Activated T-helper 1 cell treated with anti-CD3 and anti-CD28 coated beads, Interleukin-12 subunit alpha, Interleukin-12 subunit beta, Interleukin-2, Interleukin-4 antibody, amounts not matched to agents 30 ng/mL and 10 ng/mL and 1 ng/mL, durations not matched to agents 14 hours and 24 hours and 36 hours (primary cell): ENCODE results near the gene SPPL2A. TPM values are rescaled to one million over a fixed set of nuclear protein-coding genes. Genes with fewer than 3 reads are reported as not detected.

Experiments
- DNase-seq: peaks from one replicate; pipeline ENCODE4 v3.0.0; 2021; ENCODE audit warnings: low spot score
- H3K27ac Mint-ChIP-seq: one replicate; pipeline ENCODE4 v1.8.0; 2021; ENCODE audit warnings: mild to moderate bottlenecking, mixed read lengths
- H3K27me3 Mint-ChIP-seq: one replicate; pipeline ENCODE4 v1.8.0; 2022; ENCODE audit warnings: mild to moderate bottlenecking, moderate library complexity, mixed read lengths; ENCODE audit not compliant: insufficient read depth
- H3K36me3 Mint-ChIP-seq: one replicate; pipeline ENCODE4 v1.8.0; 2021; ENCODE audit warnings: low read depth, mixed read lengths
- H3K4me1 Mint-ChIP-seq: one replicate; pipeline ENCODE4 v1.8.0; 2021; ENCODE audit warnings: low read depth, mixed read lengths
- H3K4me3 Mint-ChIP-seq: one replicate; pipeline ENCODE4 v1.8.0; 2021; ENCODE audit warnings: mild to moderate bottlenecking, moderate library complexity, mixed read lengths
- H3K9me3 Mint-ChIP-seq: one replicate; pipeline ENCODE4 v1.8.0; 2021; ENCODE audit warnings: mixed read lengths
- intact Hi-C: fragments of 100-400 bp; cut with micrococcal nuclease; formaldehyde crosslinking; loops from one replicate; pipeline ENCODE4 v1.15.1; 2024
- total RNA-seq: library from RNA; stranded (reverse); gene quantifications from 2 replicates; pipeline ENCODE4 v1.2.3, GENCODE V29; 2022

The SPPL2A gene
- total RNA-seq, 1 donor from 2014 or later, result 103 TPM

- no peak for DNase-seq
- no peak overlapping the region for H3K4me3 Mint-ChIP-seq
- H3K9me3 Mint-ChIP-seq, result no peaks in the 10 kb centered on the region
- H3K36me3 Mint-ChIP-seq, result peaks cover 15% of the 10 kb centered on the region
- no peak overlapping the region for H3K27ac Mint-ChIP-seq
- H3K27me3 Mint-ChIP-seq, result no peaks in the 10 kb centered on the region
- intact Hi-C loops, result no loop called here
- peaks cover 11% of the 10 kb centered on the region for H3K4me1 Mint-ChIP-seq
Measured at GRCh38 chr15:50665938-50666337, 99.6 kb downstream of the SPPL2A start.

GRCh38 chr15:50655555-50655954 is 110.0 kb downstream of the SPPL2A start:
- intact Hi-C loops, result no loop called here
- H3K27me3 Mint-ChIP-seq, result no peaks in the 10 kb centered on the region
- H3K4me3 Mint-ChIP-seq, result no peak overlapping the region
- peaks cover 51% of the 10 kb centered on the region for H3K36me3 Mint-ChIP-seq
- peaks cover 7% of the 10 kb centered on the region for H3K4me1 Mint-ChIP-seq
- no peaks in the 10 kb centered on the region for H3K9me3 Mint-ChIP-seq
- H3K27ac Mint-ChIP-seq, result no peak overlapping the region
- DNase-seq, result no peak

GRCh38 chr15:50653156-50653743 is 112.3 kb downstream of the SPPL2A start:
- peaks cover 52% of the 10 kb centered on the region for H3K36me3 Mint-ChIP-seq
- H3K4me1 Mint-ChIP-seq, result peaks cover 7% of the 10 kb centered on the region
- H3K4me3 Mint-ChIP-seq, result no peak overlapping the region
- no peaks in the 10 kb centered on the region for H3K27me3 Mint-ChIP-seq
- H3K9me3 Mint-ChIP-seq, result no peaks in the 10 kb centered on the region
- intact Hi-C loops, result no loop called here
- DNase-seq, result no peak
- H3K27ac Mint-ChIP-seq, result no peak overlapping the region

- Mint-ChIP-seq H3K4me3 (no peak overlapping the region), H3K9me3 (no peaks in the 10 kb centered on the region), H3K4me1 (peaks cover 7% of the 10 kb centered on the region), H3K27me3 (no peaks in the 10 kb centered on the region), H3K27ac (no peak overlapping the region), H3K36me3 (peaks cover 52% of the 10 kb centered on the region)
- DNase-seq, result no peak
- intact Hi-C loops, result no loop called here
Measured at GRCh38 chr15:50652671-50653070, 112.8 kb downstream of the SPPL2A start.

Other genes with a start within 250 kb of the SPPL2A start
- 0.37 TPM in 1 of 2 replicates, not detected in the other for gene USP50, start 219.0 kb downstream of the SPPL2A start, total RNA-seq
- gene TRPM7, start 78.9 kb downstream of the SPPL2A start, total RNA-seq, result 42.4 and 43.6 TPM in 2 replicates
- 15.8 and 17.0 TPM in 2 replicates for gene AP4E1, start 143.0 kb upstream of the SPPL2A start, total RNA-seq